AG04449 (cell line): ENCODE measurements around the gene MAP3K13.

ENCODE experiments used
- CTCF ChIA-PET: fragments of 350-600 bp; formaldehyde crosslinking; extraction: SDS; loops from one replicate; lab custom pipeline; 2021; ENCODE audit warnings: antibody characterized with exemption; lab: Yijun Ruan, JAX
- POLR2A ChIA-PET: fragments of 400-600, 350-600 bp; formaldehyde crosslinking; extraction: SDS; loops from one replicate; lab custom pipeline; 2020; ENCODE audit warnings: antibody characterized with exemption, inconsistent platforms; lab: Yijun Ruan, JAX
- DNase-seq: peaks from one replicate; pipeline ENCODE4 v3.0.0-alpha.2; 2010; ENCODE audit warnings: low read depth, low spot score
- H3K4me3 ChIP-seq: 2 replicates; pipeline ENCODE4 v1.5.1; 2011; ENCODE audit warnings: low read depth, mild to moderate bottlenecking, control low read depth, low read length
- CTCF ChIP-seq: IDR thresholded peaks from one replicate; pipeline ENCODE4 v1.5.1; 2011; ENCODE audit warnings: mild to moderate bottlenecking, moderate library complexity, low read length, control low read depth, inconsistent platforms; ENCODE audit not compliant: insufficient read depth; ENCODE audit errors: missing control alignments

MAP3K13 gene

GRCh38 chr3:185422677-185423076 lies 59.7 kb downstream of the MAP3K13 start:
- POLR2A ChIA-PET, result no interaction called here
- CTCF ChIA-PET, result no interaction called here
- no peak for TF ChIP-seq CTCF
- no peak overlapping the region for H3K4me3 ChIP-seq
- DNase-seq, result no peak

- ChIA-PET CTCF (no interaction called here), POLR2A (no interaction called here)
- DNase-seq, result no peak
- no peak for TF ChIP-seq CTCF
- no peak overlapping the region for H3K4me3 ChIP-seq
Measured at GRCh38 chr3:185423178-185423577, 60.2 kb downstream of the MAP3K13 start.

GRCh38 chr3:185424435-185424834 lies 61.5 kb downstream of the MAP3K13 start:
- no peak overlapping the region for H3K4me3 ChIP-seq
- no peak for TF ChIP-seq CTCF
- DNase-seq, result no peak
- ChIA-PET CTCF (interaction anchor here (1.4 kb wide), 1 partner anchor 12 kb away, joined by 4 read pairs; no protein-coding TSS in a partner anchor), POLR2A (no interaction called here)

- TF ChIP-seq CTCF, result no peak
- CTCF ChIA-PET, result no interaction called here
- H3K4me3 ChIP-seq, result no peak overlapping the region
- POLR2A ChIA-PET, result no interaction called here
- no peak for DNase-seq
Measured at GRCh38 chr3:185430375-185430774, 67.4 kb downstream of the MAP3K13 start.

- CTCF ChIA-PET, result interaction anchor here (0.9 to 1.6 kb wide), 3 partner anchors 20 to 135 kb away, joined by 3 to 4 read pairs (median 3); no protein-coding TSS in a partner anchor
- POLR2A ChIA-PET, result no interaction called here
- no peak for DNase-seq
- no peak for TF ChIP-seq CTCF
- H3K4me3 ChIP-seq, result no peak overlapping the region
Measured at GRCh38 chr3:185439745-185440466, 77.0 kb downstream of the MAP3K13 start.

- H3K4me3 ChIP-seq, result no peak overlapping the region
- TF ChIP-seq CTCF, result no peak
- DNase-seq, result no peak
- ChIA-PET CTCF (interaction anchor here (1.6 kb wide), 1 partner anchor 19 kb away, joined by 5 read pairs; no protein-coding TSS in a partner anchor), POLR2A (no interaction called here)
Measured at GRCh38 chr3:185442031-185442430, 79.1 kb downstream of the MAP3K13 start.
